ENCODE data around the gene UQCRC1. TPM values are rescaled to one million over a fixed set of nuclear protein-coding genes. Genes with fewer than 3 reads are reported as not detected.

Gene UQCRC1
- total RNA-seq, 1 donor = 299 TPM

GRCh38 chr3:48562367-48563095, 46.9 kb downstream of the UQCRC1 start:
- no peaks in the 10 kb centered on the region for H3K27me3 ChIP-seq (ENCODE audit: insufficient read depth, low read length)
- H3K4me1 ChIP-seq (ENCODE audit: insufficient read depth, low read length) = peaks cover 72% of the 10 kb centered on the region
- H3K27ac ChIP-seq (ENCODE audit: low read depth, low read length) = peak overlapping the region; percentile 98
- H3K4me2 ChIP-seq (ENCODE audit: insufficient read depth, low read length) = no peak overlapping the region
- H4K20me1 ChIP-seq (ENCODE audit: insufficient read depth, low read length) = peaks cover 4% of the 10 kb centered on the region
- H3K9me3 ChIP-seq (ENCODE audit: low read depth, low read length) = no peaks in the 10 kb centered on the region
- H3K36me3 ChIP-seq (ENCODE audit: insufficient read depth, low read length) = no peaks in the 10 kb centered on the region
- TF ChIP-seq CTCF (IDR thresholded peaks at IDR 0.05; ENCODE audit: extremely low read depth, low read depth, low read length) = no peak
- no peak overlapping the region for H2AFZ ChIP-seq (ENCODE audit: low read length)
- peak; percentile 13 for DNase-seq (ENCODE audit: insufficient read length, low spot score, missing footprints)
- no peak overlapping the region for H3K4me3 ChIP-seq (ENCODE audit: insufficient read depth, low read length)
- H3K79me2 ChIP-seq (ENCODE audit: insufficient read depth, low read length) = peaks cover 16% of the 10 kb centered on the region

GRCh38 chr3:48561045-48561736, 48.3 kb downstream of the UQCRC1 start:
- Histone ChIP-seq H3K36me3 (ENCODE audit: insufficient read depth, low read length) (no peaks in the 10 kb centered on the region), H3K79me2 (ENCODE audit: insufficient read depth, low read length) (peaks cover 16% of the 10 kb centered on the region), H3K4me2 (ENCODE audit: insufficient read depth, low read length) (peak overlapping the region; percentile 82), H3K9me3 (ENCODE audit: low read depth, low read length) (no peaks in the 10 kb centered on the region), H3K4me3 (ENCODE audit: insufficient read depth, low read length) (peak overlapping the region; percentile 67), H2AFZ (ENCODE audit: low read length) (peak overlapping the region; percentile 85), H3K27ac (ENCODE audit: low read depth, low read length) (peak overlapping the region; percentile 85), H4K20me1 (ENCODE audit: insufficient read depth, low read length) (peaks cover 4% of the 10 kb centered on the region), H3K27me3 (ENCODE audit: insufficient read depth, low read length) (no peaks in the 10 kb centered on the region), H3K4me1 (ENCODE audit: insufficient read depth, low read length) (peaks cover 78% of the 10 kb centered on the region)
- TF ChIP-seq CTCF (IDR thresholded peaks at IDR 0.05; ENCODE audit: extremely low read depth, low read depth, low read length) = peak; percentile 35
- peak; percentile 97 for DNase-seq (ENCODE audit: insufficient read length, low spot score, missing footprints)

- no peak for TF ChIP-seq CTCF (IDR thresholded peaks at IDR 0.05; ENCODE audit: extremely low read depth, low read depth, low read length)
- peaks cover 19% of the 10 kb centered on the region for H3K79me2 ChIP-seq (ENCODE audit: insufficient read depth, low read length)
- H3K4me3 ChIP-seq (ENCODE audit: insufficient read depth, low read length) = peak overlapping the region; percentile 67
- no peaks in the 10 kb centered on the region for H3K27me3 ChIP-seq (ENCODE audit: insufficient read depth, low read length)
- peaks cover 4% of the 10 kb centered on the region for H4K20me1 ChIP-seq (ENCODE audit: insufficient read depth, low read length)
- H3K9me3 ChIP-seq (ENCODE audit: low read depth, low read length) = no peaks in the 10 kb centered on the region
- H3K36me3 ChIP-seq (ENCODE audit: insufficient read depth, low read length) = no peaks in the 10 kb centered on the region
- peaks cover 75% of the 10 kb centered on the region for H3K4me1 ChIP-seq (ENCODE audit: insufficient read depth, low read length)
- peak; percentile 93 for DNase-seq (ENCODE audit: insufficient read length, low spot score, missing footprints)
- H3K4me2 ChIP-seq (ENCODE audit: insufficient read depth, low read length) = peak overlapping the region; percentile 82
- peak overlapping the region; percentile 85 for H2AFZ ChIP-seq (ENCODE audit: low read length)
- H3K27ac ChIP-seq (ENCODE audit: low read depth, low read length) = peak overlapping the region; percentile 85
These were observed 48.8 kb downstream of the UQCRC1 start for GRCh38 chr3:48560648-48561018.

- Histone ChIP-seq H3K36me3 (ENCODE audit: insufficient read depth, low read length) (no peaks in the 10 kb centered on the region), H3K27me3 (ENCODE audit: insufficient read depth, low read length) (no peaks in the 10 kb centered on the region), H3K9me3 (ENCODE audit: low read depth, low read length) (no peaks in the 10 kb centered on the region), H3K4me3 (ENCODE audit: insufficient read depth, low read length) (no peak overlapping the region), H3K79me2 (ENCODE audit: insufficient read depth, low read length) (peaks cover 19% of the 10 kb centered on the region), H3K4me2 (ENCODE audit: insufficient read depth, low read length) (no peak overlapping the region), H2AFZ (ENCODE audit: low read length) (no peak overlapping the region), H3K27ac (ENCODE audit: low read depth, low read length) (no peak overlapping the region), H3K4me1 (ENCODE audit: insufficient read depth, low read length) (peaks cover 55% of the 10 kb centered on the region), H4K20me1 (ENCODE audit: insufficient read depth, low read length) (peaks cover 4% of the 10 kb centered on the region)
- peak; percentile 36 for DNase-seq (ENCODE audit: insufficient read length, low spot score, missing footprints)
- peak; percentile 6 for TF ChIP-seq CTCF (IDR thresholded peaks at IDR 0.05; ENCODE audit: extremely low read depth, low read depth, low read length)
These were observed 50.8 kb downstream of the UQCRC1 start for GRCh38 chr3:48558493-48559134.

Measured in osteoblast (primary cell).